HuH-7.5 (cell line): ENCODE results near the gene MAGI1.

Experiments
- DNase-seq: peaks from one replicate; pipeline ENCODE4 v3.0.0; 2011; ENCODE audit warnings: low spot score

MAGI1 gene

DNA sequence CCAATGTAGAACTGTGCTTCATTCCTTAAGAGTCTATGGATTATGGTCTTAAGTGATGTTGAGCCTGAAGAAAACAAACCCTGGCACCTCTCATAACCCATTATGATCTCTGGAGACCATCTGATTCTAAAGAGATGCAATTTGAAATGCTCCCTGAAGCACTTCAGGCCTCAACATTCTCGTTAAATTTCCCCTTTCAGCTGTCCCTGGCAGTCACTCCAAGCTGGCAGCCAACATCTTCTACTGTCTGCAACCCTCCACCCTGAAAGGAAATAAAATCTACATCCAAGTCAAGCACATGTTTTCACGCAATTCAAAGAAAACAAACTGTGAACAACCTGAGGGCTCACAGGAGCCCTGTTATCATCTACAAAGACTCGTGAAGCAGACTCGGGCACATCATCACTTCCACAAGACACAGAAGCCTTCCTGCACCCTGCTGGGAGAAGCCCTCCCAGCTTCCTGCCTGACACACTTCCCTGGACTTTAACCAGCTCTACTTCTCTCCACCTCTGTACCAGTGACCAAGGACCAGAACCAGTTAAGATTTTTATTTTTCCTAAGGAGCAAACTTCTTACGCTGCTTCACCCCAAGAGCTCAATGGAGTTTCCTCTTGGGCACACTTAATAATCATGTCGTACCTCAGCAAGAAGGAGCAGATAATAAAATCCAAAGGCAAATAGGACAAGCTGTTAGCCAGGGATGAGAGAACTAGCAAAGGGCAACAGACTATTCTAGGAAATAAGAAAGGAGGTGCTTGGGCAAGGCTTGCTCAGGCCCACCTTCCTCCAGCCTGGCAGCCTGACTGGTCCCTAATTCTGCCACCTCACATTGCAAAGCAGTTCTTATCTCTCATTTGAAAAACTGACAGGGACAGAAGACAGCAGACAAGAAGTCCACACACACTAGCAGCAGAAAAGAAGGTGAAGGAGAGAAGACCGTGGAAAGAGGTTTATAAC is 67.1 kb downstream of the MAGI1 start:
- no peak for DNase-seq

DNA sequence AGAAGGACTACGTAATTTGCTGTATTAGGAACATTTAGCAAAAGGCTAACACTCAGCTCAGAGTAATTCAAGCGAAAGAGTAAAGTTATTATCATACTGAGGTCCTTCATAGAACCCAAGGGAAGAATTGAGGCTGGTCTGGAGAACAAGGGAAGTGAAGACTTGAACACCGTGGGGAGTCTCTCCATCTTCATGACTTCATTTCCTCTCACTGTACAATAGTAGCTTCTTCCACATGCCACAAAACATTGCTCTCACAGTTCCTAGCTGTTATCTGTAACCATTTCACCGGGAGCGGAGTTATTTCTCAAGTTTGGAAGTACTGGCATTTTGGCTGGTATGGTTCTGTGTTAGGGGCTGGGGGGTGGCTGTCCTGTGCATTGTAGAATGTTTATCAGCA is 69.7 kb downstream of the MAGI1 start:
- no peak for DNase-seq

DNA sequence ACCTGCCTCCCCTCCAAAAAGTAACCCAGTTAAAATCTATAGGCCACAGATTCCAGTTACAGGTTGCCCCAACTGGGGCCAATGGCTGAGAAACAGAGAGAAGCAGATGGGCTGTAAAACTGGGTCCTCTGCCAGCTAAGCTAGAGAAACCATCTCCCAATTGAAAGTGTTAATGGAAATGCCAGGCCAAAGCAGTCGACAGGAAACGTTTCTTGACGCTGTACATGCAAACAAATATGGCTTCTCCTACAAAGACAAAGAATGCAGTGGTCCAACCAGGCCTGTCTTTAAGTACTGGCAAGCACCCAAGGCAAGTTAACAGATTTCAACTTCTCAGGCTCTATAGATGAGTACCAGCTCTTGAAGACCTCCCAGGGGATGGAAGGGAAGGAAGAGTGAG is 71.3 kb downstream of the MAGI1 start:
- no peak for DNase-seq

DNA sequence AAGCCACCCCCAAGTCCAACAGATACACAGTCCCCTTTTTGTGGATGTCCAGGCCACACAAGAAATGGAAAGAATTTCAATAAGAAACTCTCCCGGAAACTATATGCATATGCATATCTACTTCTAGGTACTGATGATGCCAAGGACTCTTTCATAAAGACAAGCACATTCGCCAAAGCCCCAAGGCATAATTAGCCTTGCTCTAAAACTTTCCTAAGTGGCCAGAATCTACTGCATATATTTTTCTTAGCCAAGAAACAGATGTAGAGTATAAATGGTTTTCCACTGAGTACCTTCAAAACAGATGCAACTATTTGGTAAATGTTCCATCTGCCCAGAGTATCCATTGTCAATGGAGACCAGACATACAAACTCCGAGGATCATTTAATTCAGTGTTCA is 73.9 kb downstream of the MAGI1 start:
- DNase-seq = no peak

- no peak for DNase-seq
These were observed 74.7 kb downstream of the MAGI1 start for GRCh38 chr3:65963787-65964677.

- no peak for DNase-seq
These were observed 77.0 kb downstream of the MAGI1 start for GRCh38 chr3:65961733-65962132.

GRCh38 chr3:65961128-65961527 is 77.6 kb downstream of the MAGI1 start:
- no peak for DNase-seq

GRCh38 chr3:65960087-65960486 is 78.6 kb downstream of the MAGI1 start:
- DNase-seq = no peak

DNA sequence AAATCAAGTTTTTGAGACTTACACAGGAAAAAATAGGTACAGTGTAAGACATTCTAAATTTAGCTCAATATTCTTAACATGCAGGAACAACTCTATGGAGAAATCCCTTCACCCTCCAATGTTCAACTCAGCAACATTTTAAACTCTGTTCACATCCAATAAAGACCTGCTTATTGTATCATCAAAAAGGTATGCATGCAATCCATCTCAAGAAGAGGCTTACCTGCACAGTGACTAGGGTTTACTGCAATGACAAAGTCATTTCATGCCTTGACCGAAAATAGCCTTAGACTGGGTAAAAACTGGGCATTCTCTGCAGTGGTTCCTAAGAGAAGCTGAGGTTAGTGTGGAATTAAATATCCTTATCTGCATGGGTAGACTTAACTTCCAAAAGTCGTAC is 80.5 kb downstream of the MAGI1 start:
- DNase-seq = no peak

GRCh38 chr3:65955792-65956477 is 82.8 kb downstream of the MAGI1 start:
- DNase-seq = no peak

- DNase-seq = no peak
These were observed 84.6 kb downstream of the MAGI1 start for GRCh38 chr3:65953881-65954733.

- DNase-seq = peak; percentile 22
These were observed 85.4 kb downstream of the MAGI1 start for GRCh38 chr3:65953301-65953812.

DNA sequence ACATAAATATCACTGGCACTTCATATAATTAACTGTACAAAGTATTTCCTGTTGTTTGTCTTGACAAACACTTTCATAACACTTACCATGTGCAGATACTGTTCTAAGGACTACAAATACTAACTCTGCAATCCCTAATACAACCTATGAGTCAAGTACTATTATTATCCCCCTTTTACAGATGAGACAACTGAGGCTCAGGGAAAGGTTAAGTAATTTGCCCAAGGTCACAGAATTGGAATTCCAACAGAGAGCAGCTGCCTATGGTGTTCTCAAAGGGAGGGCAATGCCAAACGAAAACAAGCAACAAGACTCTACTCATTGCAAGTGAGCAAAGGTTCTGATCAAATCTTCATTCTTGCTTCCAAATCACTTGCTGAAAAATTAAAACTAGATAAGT is 85.9 kb downstream of the MAGI1 start:
- no peak for DNase-seq

- no peak for DNase-seq
These were observed 86.7 kb downstream of the MAGI1 start for GRCh38 chr3:65951836-65952505.

DNA sequence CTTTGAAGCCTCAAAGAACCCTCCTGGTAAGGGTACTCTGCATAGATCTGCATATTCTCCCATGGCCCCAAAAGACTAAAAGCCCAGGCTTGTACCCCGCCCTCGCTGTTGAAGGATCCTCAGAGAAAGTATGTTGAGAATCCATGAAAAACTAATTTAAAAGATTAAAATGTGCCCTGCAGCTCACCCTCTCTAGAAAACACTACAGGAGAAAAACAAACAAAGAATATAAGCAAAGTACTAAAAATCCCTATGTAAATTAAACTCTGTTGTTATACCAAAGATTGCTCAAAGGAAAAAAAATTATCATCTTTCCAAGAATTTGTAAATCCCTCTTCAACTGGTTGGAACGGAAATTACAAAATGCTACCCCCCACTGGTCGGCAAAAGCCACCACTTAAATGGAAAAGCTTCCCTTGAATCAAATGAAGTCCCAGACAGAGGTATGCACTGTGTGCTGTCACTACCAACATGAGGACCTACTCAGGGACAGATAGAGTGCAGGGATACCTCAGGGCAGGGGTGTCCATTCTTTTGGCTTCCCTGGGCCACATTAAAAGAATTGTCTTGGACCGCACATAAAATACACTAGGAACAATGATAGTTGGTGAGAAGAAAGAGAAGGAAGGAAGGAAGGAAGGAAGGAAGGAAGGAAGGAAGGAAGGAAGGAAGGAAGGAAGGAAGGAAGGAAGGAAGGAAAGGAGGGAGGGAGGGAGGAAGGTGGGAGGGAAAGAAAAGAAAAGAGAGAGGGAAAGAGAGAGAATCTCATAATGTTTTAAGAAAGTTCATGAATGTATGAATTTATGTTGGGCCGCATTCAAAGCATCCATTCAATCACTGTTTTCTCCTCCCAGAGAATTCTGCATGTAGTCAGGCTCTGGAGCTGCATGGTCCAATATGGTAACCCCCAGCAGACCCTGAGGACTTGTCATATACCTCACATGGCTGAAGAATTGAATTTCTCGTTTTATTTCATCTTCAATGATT is 88.1 kb downstream of the MAGI1 start:
- no peak for DNase-seq

DNA sequence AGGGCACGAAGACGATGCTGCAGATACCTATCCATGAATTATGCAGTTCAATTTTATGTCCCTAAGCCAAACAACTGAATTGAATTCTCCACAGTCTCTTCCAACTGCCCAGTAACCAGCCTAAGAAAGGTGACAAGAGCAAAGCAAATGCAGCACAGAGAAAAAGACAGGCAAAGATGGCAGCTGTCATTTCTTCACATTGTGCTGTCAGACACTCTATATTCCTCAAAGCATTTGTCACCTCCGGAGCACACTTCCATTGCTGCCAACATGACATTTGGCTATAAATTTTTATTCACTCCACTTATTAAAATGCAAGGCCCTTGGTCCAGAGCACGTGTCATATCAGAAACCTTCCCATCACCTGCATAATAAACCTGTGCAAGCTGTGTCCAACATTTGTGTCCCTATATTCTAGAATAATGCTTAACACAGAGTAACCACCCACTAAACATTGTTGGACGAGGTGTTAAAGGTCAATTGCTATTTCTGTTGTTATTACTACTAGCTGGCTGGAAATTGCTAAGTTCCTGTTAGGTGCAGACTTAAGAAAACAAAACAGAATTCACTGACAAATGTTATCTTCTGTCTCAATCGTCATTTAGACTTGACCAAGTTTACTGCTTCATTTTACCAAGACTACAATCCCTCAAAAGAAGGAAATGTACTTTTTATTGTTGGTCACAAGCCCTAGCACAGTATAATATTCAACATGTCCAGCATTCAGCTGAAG is 89.7 kb downstream of the MAGI1 start:
- no peak for DNase-seq

GRCh38 chr3:65946438-65946837 is 92.3 kb downstream of the MAGI1 start:
- no peak for DNase-seq

- DNase-seq = no peak
These were observed 92.8 kb downstream of the MAGI1 start for GRCh38 chr3:65945953-65946352.

GRCh38 chr3:65945480-65945879 is 93.2 kb downstream of the MAGI1 start:
- DNase-seq = no peak
